Endothelial cell of umbilical vein (primary cell): ENCODE data around the gene ADAM20. TPM values are rescaled to one million over a fixed set of nuclear protein-coding genes. Genes with fewer than 3 reads are reported as not detected.

Source experiments
- BruUV-seq: library from RNA; stranded (reverse); fragments of 400-500 nt; replicated peaks from 2 replicates; lab custom pipeline; 2021; lab: Mats Ljungman, UMichigan
- CTCF ChIA-PET: fragments of 300-600, 350-600 bp; sonication (Branson Sonifier 250); formaldehyde crosslinking; loops from one replicate; lab custom pipeline; 2021; ENCODE audit warnings: antibody characterized with exemption, inconsistent platforms; lab: Charles Lee
- POLR2A ChIA-PET: fragments of 300-600, 350-600 bp; sonication (Branson Sonifier 250); formaldehyde crosslinking; loops from one replicate; lab custom pipeline; 2021; ENCODE audit warnings: antibody characterized with exemption, inconsistent platforms; lab: Charles Lee
- DNase-seq: peaks from one replicate; pipeline ENCODE4 v3.0.0-alpha.2; 2011; ENCODE audit warnings: low read depth, low spot score
- FAIRE-seq: peaks from 2 replicates; lab custom pipeline; 2011; peaks lifted over from hg19 to GRCh38; lab: Jason Lieb, UNC
- H2AFZ ChIP-seq: 2 replicates; pipeline ENCODE4 v1.6.0; 2012; ENCODE audit warnings: low read depth, low read length, control low read depth, inconsistent platforms
- H3K27ac ChIP-seq: 2 replicates; pipeline ENCODE4 v1.5.1; 2011; ENCODE audit warnings: low read depth, mild to moderate bottlenecking, control low read depth, low read length, moderate library complexity; ENCODE audit not compliant: insufficient read depth
- H3K27me3 ChIP-seq, 2 experiments: 2 replicates each; pipeline versions ENCODE4 v1.6.0 to v1.6.1; 2011; ENCODE audit warnings: low read length in 2 of 2, mixed read lengths in 1 of 2; ENCODE audit not compliant: control insufficient read depth in 2 of 2, insufficient read depth in 2 of 2
- H3K36me3 ChIP-seq, 2 experiments: 2 replicates in 1 of 2; 3 replicates in 1 of 2; pipeline ENCODE4 v1.5.1; 2011; ENCODE audit warnings: low read length in 2 of 2, mild to moderate bottlenecking in 1 of 2, moderate library complexity in 1 of 2; ENCODE audit not compliant: control insufficient read depth in 2 of 2, insufficient read depth in 2 of 2; ENCODE audit errors: extremely low read depth in 1 of 2
- H3K4me1 ChIP-seq: 3 replicates; pipeline ENCODE4 v1.5.1; 2011; ENCODE audit warnings: mild to moderate bottlenecking, low read length; ENCODE audit not compliant: control insufficient read depth, insufficient read depth; ENCODE audit errors: extremely low read depth
- H3K4me2 ChIP-seq: 2 replicates; pipeline ENCODE4 v1.6.1; 2011; ENCODE audit warnings: low read length, control low read depth, mixed read lengths; ENCODE audit not compliant: insufficient read depth
- H3K4me3 ChIP-seq, 3 experiments: fragments of 200-600 bp in 1 of 3; sonication (generic), shearing (Covaris generic) in 1 of 3; replicated peaks in 1 of 3; 2 replicates each; pipeline ENCODE4 v1.5.1; 2011 to 2016; ENCODE audit warnings: control low read depth in 3 of 3, low read length in 3 of 3, mild to moderate bottlenecking in 2 of 3, inconsistent platforms in 1 of 3, low read depth in 1 of 3, moderate library complexity in 1 of 3; ENCODE audit not compliant: insufficient read depth in 1 of 3
- H3K79me2 ChIP-seq: 2 replicates; pipeline ENCODE4 v1.6.0; 2012; ENCODE audit warnings: low read length, inconsistent platforms; ENCODE audit not compliant: control insufficient read depth, insufficient read depth
- H3K9ac ChIP-seq: replicated peaks from 2 replicates; pipeline ENCODE3; 2011; ENCODE audit warnings: low read length, control low read depth; ENCODE audit not compliant: insufficient read depth; ENCODE audit errors: extremely low read depth
- H3K9me1 ChIP-seq: replicated peaks from 3 replicates; pipeline ENCODE4 v1.6.0; 2011; ENCODE audit warnings: mild to moderate bottlenecking, low read length; ENCODE audit not compliant: control insufficient read depth, insufficient read depth; ENCODE audit errors: extremely low read depth
- H3K9me3 ChIP-seq: replicated peaks from 2 replicates; pipeline ENCODE4 v1.5.1; 2012; ENCODE audit warnings: low read length, inconsistent platforms; ENCODE audit not compliant: control insufficient read depth, insufficient read depth
- H4K20me1 ChIP-seq: replicated peaks from 2 replicates; pipeline ENCODE3; 2011; ENCODE audit warnings: mild to moderate bottlenecking, low read length; ENCODE audit not compliant: control insufficient read depth, insufficient read depth; ENCODE audit errors: extremely low read depth
- CTCF ChIP-seq, 2 donors: IDR thresholded peaks; 1 replicate in 1 of 2; 2 replicates in 1 of 2; pipeline ENCODE4 v1.5.1; 2011; ENCODE audit warnings: low read length in 2 of 2, mild to moderate bottlenecking in 2 of 2, moderate library complexity in 2 of 2, control low read depth in 1 of 2, inconsistent platforms in 1 of 2, low read depth in 1 of 2; ENCODE audit not compliant: insufficient read depth in 1 of 2; ENCODE audit errors: extremely low read depth in 1 of 2
- EZH2 ChIP-seq: IDR thresholded peaks from 2 replicates; pipeline ENCODE4 v1.6.1; 2012; ENCODE audit warnings: borderline replicate concordance, low read depth, mild to moderate bottlenecking, moderate library complexity, low read length, inconsistent platforms; ENCODE audit not compliant: severe bottlenecking
- FOS ChIP-seq: IDR thresholded peaks from 2 replicates; pipeline ENCODE4 v1.6.1; 2011; ENCODE audit warnings: mild to moderate bottlenecking, low read length, moderate library complexity, borderline replicate concordance; ENCODE audit not compliant: insufficient read depth
- GATA2 ChIP-seq: IDR thresholded peaks from 2 replicates; pipeline ENCODE4 v1.7.0; 2011; ENCODE audit warnings: low read depth, mild to moderate bottlenecking, moderate library complexity, mixed read lengths, low read length; ENCODE audit not compliant: insufficient read length, insufficient read depth
- JUN ChIP-seq: IDR thresholded peaks from 2 replicates; pipeline ENCODE4 v1.6.1; 2011; ENCODE audit warnings: borderline replicate concordance, low read depth; ENCODE audit not compliant: insufficient read length, insufficient read depth
- MAX ChIP-seq: IDR thresholded peaks from 2 replicates; pipeline ENCODE4 v1.6.1; 2011; ENCODE audit not compliant: insufficient read depth, insufficient read length
- MYC ChIP-seq: IDR thresholded peaks from one replicate; pipeline ENCODE4 v1.6.1; 2011; ENCODE audit warnings: mild to moderate bottlenecking, low read depth, low read length
- POLR2A ChIP-seq: IDR thresholded peaks from 2 replicates; pipeline ENCODE4 v1.6.1; 2012; ENCODE audit warnings: low read depth, mild to moderate bottlenecking, control low read depth, low read length
- POLR2AphosphoS5 ChIP-seq: IDR thresholded peaks from 2 replicates; pipeline ENCODE4 v1.6.1; 2012; ENCODE audit warnings: low read depth, mild to moderate bottlenecking, control low read depth, low read length, moderate library complexity; ENCODE audit not compliant: insufficient read depth
- dilution Hi-C: fragments of 300-500 bp; cut with MboI; formaldehyde crosslinking; loops from one replicate; pipeline ENCODE4 v1.15.0; 2019; ENCODE audit warnings: low sequenced_read_pairs; ENCODE audit not compliant: extremely low pct_ligation_motif_present
- intact Hi-C: fragments of 100-400 bp; cut with micrococcal nuclease; formaldehyde crosslinking; loops from one replicate; pipeline ENCODE4 v1.10.0; 2022
- polyA plus RNA-seq, 4 experiments: library from polyadenylated mRNA; depleted of rRNA in 3 of 4; stranded (reverse) in 3 of 4; unstranded in 1 of 4; fragments of >200 nt; gene quantifications; 2 replicates each; pipeline versions ENCODE4 v1.2.1 to v1.2.3, GENCODE V29; 2011 to 2012; ENCODE audit warnings: missing spikeins in 1 of 4
- total RNA-seq: library from RNA; stranded (reverse); gene quantifications from 2 replicates; pipeline ENCODE4 v1.2.3, GENCODE V29; 2021

Gene ADAM20
- total and polyA plus RNA-seq, 2 donors (not counting 3 experiments of a cell fraction or from before 2014, with no cell fraction given): 0.06 to 0.66 TPM

- Histone ChIP-seq H3K79me2 (no peaks in the 10 kb centered on the region), H3K4me2 (no peak overlapping the region), H2AFZ (no peak overlapping the region), H3K4me3 (no peak overlapping the region), H3K27ac (no peak overlapping the region), H3K27me3 (no peaks in the 10 kb centered on the region), H3K36me3 (no peaks in the 10 kb centered on the region), H3K9me1 (no peaks in the 10 kb centered on the region), H3K9me3 (no peaks in the 10 kb centered on the region), H3K4me1 (no peaks in the 10 kb centered on the region), H4K20me1 (no peaks in the 10 kb centered on the region), H3K9ac (no peak overlapping the region)
- no peak for FAIRE-seq
- dilution Hi-C loops (no loop called here), intact Hi-C loops (no loop called here)
- no TSS peak for BruUV-seq
- no peak for TF ChIP-seq POLR2A
- TF ChIP-seq CTCF (IDR thresholded peaks at IDR 0.05; ENCODE audit: extremely low read depth in 1 of 2, insufficient read depth in 1 of 2, low read depth in 1 of 2, low read length in 2 of 2): no peak
- no peak for TF ChIP-seq GATA2
- no peak for TF ChIP-seq POLR2AphosphoS5
- TF ChIP-seq JUN: no peak
- TF ChIP-seq EZH2: no peak
- TF ChIP-seq FOS: no peak
- no peak for TF ChIP-seq MYC
- no peak for TF ChIP-seq MAX
- ChIA-PET CTCF (interaction anchor here (0.9 kb wide), 1 partner anchor 15 kb away, joined by 3 read pairs; no protein-coding TSS in a partner anchor), POLR2A (no interaction called here)
- no peak for DNase-seq
These were observed 4.4 kb downstream of the ADAM20 start for GRCh38 chr14:70530417-70530816.
